ENCODE measurements around the gene SFTA2.
A peak's percentile ranks its signal among the peaks of the same experiment; 100 is the strongest.
"Not testable (repeated sequence)": the region's sequence is repeated elsewhere in the genome, so short reads cannot be mapped to it uniquely, and the experiment has no call there.

SFTA2 gene

GRCh38 chr6:30912746-30913520 lies 19.0 kb downstream of the SFTA2 start:
- DNase-seq (ENCODE audit: low read depth in 2 of 2) = no peak

GRCh38 chr6:30910473-30910872 lies 21.5 kb downstream of the SFTA2 start:
- DNase-seq (ENCODE audit: low read depth in 2 of 2) = not testable (repeated sequence)

GRCh38 chr6:30908700-30909099 lies 23.3 kb downstream of the SFTA2 start:
- DNase-seq (ENCODE audit: low read depth in 2 of 2) = no peak

GRCh38 chr6:30907758-30908591 lies 24.0 kb downstream of the SFTA2 start, which contains the start of gene GTF2H4:
GTF2H4 (plus strand) TSS chr6:30908207.
- DNase-seq (ENCODE audit: low read depth in 2 of 2) = peak; percentile 97 to 98

GRCh38 chr6:30907290-30907757 lies 24.6 kb downstream of the SFTA2 start:
- not testable (repeated sequence) for DNase-seq (ENCODE audit: low read depth in 2 of 2)

- no peak for DNase-seq (ENCODE audit: low read depth in 2 of 2)
These were observed 28.7 kb downstream of the SFTA2 start for GRCh38 chr6:30903236-30903635.

GRCh38 chr6:30902709-30903108 lies 29.3 kb downstream of the SFTA2 start:
- DNase-seq (ENCODE audit: low read depth in 2 of 2) = no peak

GRCh38 chr6:30902196-30902595 lies 29.8 kb downstream of the SFTA2 start:
- DNase-seq (ENCODE audit: low read depth in 2 of 2) = not testable (repeated sequence)

GRCh38 chr6:30901436-30901835 lies 30.5 kb downstream of the SFTA2 start:
- no peak for DNase-seq (ENCODE audit: low read depth in 2 of 2)

GRCh38 chr6:30900863-30901417 lies 31.0 kb downstream of the SFTA2 start:
- DNase-seq (ENCODE audit: low read depth in 2 of 2) = no peak

GRCh38 chr6:30898750-30899360 lies 33.1 kb downstream of the SFTA2 start:
- DNase-seq (ENCODE audit: low read depth in 2 of 2) = no peak

GRCh38 chr6:30897882-30898281 lies 34.1 kb downstream of the SFTA2 start:
- no peak for DNase-seq (ENCODE audit: low read depth in 2 of 2)

- DNase-seq (ENCODE audit: low read depth in 2 of 2) = no peak
These were observed 35.4 kb downstream of the SFTA2 start for GRCh38 chr6:30896541-30896940.

GRCh38 chr6:30895343-30895742 lies 36.6 kb downstream of the SFTA2 start:
- DNase-seq (ENCODE audit: low read depth in 2 of 2) = no peak

- no peak for DNase-seq (ENCODE audit: low read depth in 2 of 2)
These were observed 37.0 kb downstream of the SFTA2 start for GRCh38 chr6:30894935-30895334.

- no peak for DNase-seq (ENCODE audit: low read depth in 2 of 2)
These were observed 37.6 kb downstream of the SFTA2 start for GRCh38 chr6:30894381-30894780.

- DNase-seq (ENCODE audit: low read depth in 2 of 2) = no peak
These were observed 38.3 kb downstream of the SFTA2 start for GRCh38 chr6:30893666-30894065.

- DNase-seq (ENCODE audit: low read depth in 2 of 2) = no peak
These were observed 38.9 kb downstream of the SFTA2 start for GRCh38 chr6:30893001-30893591.

- DNase-seq (ENCODE audit: low read depth in 2 of 2) = no peak
These were observed 40.0 kb downstream of the SFTA2 start for GRCh38 chr6:30891816-30892538.

- no peak for DNase-seq (ENCODE audit: low read depth in 2 of 2)
These were observed 40.6 kb downstream of the SFTA2 start for GRCh38 chr6:30891450-30891723.
